Breast epithelium (tissue), 3 donors: ENCODE data around the gene MARVELD3.

Experiments
- CTCF ChIP-seq, 3 donors: fragments of 450-650 bp; IDR thresholded peaks; one replicate each; pipeline ENCODE4 v1.5.1; 2016 to 2017; ENCODE audit warnings: antibody characterized with exemption in 3 of 3, mild to moderate bottlenecking in 3 of 3, moderate library complexity in 3 of 3
- POLR2A ChIP-seq: fragments of 450-650 bp; IDR thresholded peaks from one replicate; pipeline ENCODE4 v1.6.1; 2016; ENCODE audit warnings: antibody characterized with exemption, mild to moderate bottlenecking, moderate library complexity
- POLR2AphosphoS5 ChIP-seq, 3 donors: sonication (generic); formaldehyde crosslinking; IDR thresholded peaks; one replicate each; pipeline ENCODE4 v1.6.1; 2017; ENCODE audit warnings: antibody characterized with exemption in 3 of 3

GRCh38 chr16:71671165-71671564 lies 45.2 kb downstream of the MARVELD3 start:
- TF ChIP-seq CTCF (IDR thresholded peaks at IDR 0.05) (no peak), POLR2AphosphoS5 (IDR thresholded peaks at IDR 0.05) (no peak), POLR2A (no peak)
